A673 (cell line): Measurements from ENCODE around the gene CLCNKA. TPM values are rescaled to one million over a fixed set of nuclear protein-coding genes. Genes with fewer than 3 reads are reported as not detected.
A peak's percentile ranks its signal among the peaks of the same experiment; 100 is the strongest.
"Not testable (repeated sequence)": the region's sequence is repeated elsewhere in the genome, so short reads cannot be mapped to it uniquely, and the experiment has no call there.

Experiments
- BruUV-seq: library from RNA; stranded (reverse); fragments of 400-500 nt; replicated peaks from 2 replicates; lab custom pipeline; 2021; lab: Mats Ljungman, UMichigan
- CTCF ChIA-PET: fragments of 300-600 bp; sonication (Branson Sonifier 250); formaldehyde crosslinking; loops from one replicate; lab custom pipeline; 2022; ENCODE audit warnings: antibody characterized with exemption; lab: Charles Lee
- POLR2A ChIA-PET: fragments of 300-600 bp; sonication (Branson Sonifier 250); formaldehyde crosslinking; loops from one replicate; lab custom pipeline; 2022; ENCODE audit warnings: antibody characterized with exemption; ENCODE audit not compliant: low non-redundant PET; lab: Charles Lee
- DNase-seq: peaks from one replicate; pipeline ENCODE4 v3.0.0-alpha.2; 2015; ENCODE audit warnings: low spot score
- H3K27ac ChIP-seq: fragments of 200-600 bp; sonication (generic); 2 replicates; pipeline ENCODE4 v1.5.1; 2016; ENCODE audit warnings: mixed run types, low read depth, mild to moderate bottlenecking, mixed read lengths, antibody characterized with exemption, low read length; ENCODE audit not compliant: poor library complexity, severe bottlenecking
- H3K27me3 ChIP-seq: fragments of 200-600 bp; sonication (generic); replicated peaks from 2 replicates; pipeline ENCODE4 v1.6.1; 2017; ENCODE audit warnings: mixed run types, low read depth, mild to moderate bottlenecking, mixed read lengths, antibody characterized with exemption, low read length; ENCODE audit not compliant: insufficient read depth, poor library complexity
- H3K36me3 ChIP-seq: fragments of 200-600 bp; sonication (generic); 2 replicates; pipeline ENCODE4 v1.6.1; 2016; ENCODE audit warnings: mixed run types, mild to moderate bottlenecking, mixed read lengths, antibody characterized with exemption, low read length; ENCODE audit not compliant: insufficient read depth, poor library complexity, severe bottlenecking
- H3K4me1 ChIP-seq: fragments of 200-600 bp; sonication (generic); 2 replicates; pipeline ENCODE4 v1.6.1; 2017; ENCODE audit warnings: mixed run types, mild to moderate bottlenecking, mixed read lengths, antibody characterized with exemption, low read length; ENCODE audit not compliant: insufficient read depth, poor library complexity, severe bottlenecking
- H3K4me3 ChIP-seq: fragments of 200-600 bp; sonication (generic); 2 replicates; pipeline ENCODE4 v1.5.1; 2016; ENCODE audit warnings: low read depth, mixed run types, mild to moderate bottlenecking, mixed read lengths, low read length; ENCODE audit not compliant: poor library complexity, severe bottlenecking
- H3K9me3 ChIP-seq: fragments of 200-600 bp; sonication (generic); 2 replicates; pipeline ENCODE4 v1.6.1; 2016; ENCODE audit warnings: mixed run types, low read depth, mild to moderate bottlenecking, mixed read lengths, antibody characterized with exemption, low read length; ENCODE audit not compliant: poor library complexity, severe bottlenecking
- EZH2 ChIP-seq: fragments of 200-600 bp; sonication (generic); IDR thresholded peaks from 2 replicates; pipeline ENCODE4 v1.6.1; 2017; ENCODE audit warnings: borderline replicate concordance, low read depth, mild to moderate bottlenecking, mixed read lengths, antibody characterized with exemption, low read length; ENCODE audit not compliant: poor library complexity, severe bottlenecking
- intact Hi-C: fragments of 100-400 bp; cut with micrococcal nuclease; formaldehyde crosslinking; loops from one replicate; pipeline ENCODE4 v1.10.0; 2022; ENCODE audit not compliant: unreplicated experiment
- total RNA-seq: library from RNA; stranded (reverse); gene quantifications from 2 replicates; pipeline ENCODE4 v1.2.3, GENCODE V29; 2021
- TF ChIP-seq, protein P1 (sequence below): fragments of 300-800, 200-600 bp; sonication (generic); conservative IDR thresholded peaks from 2 replicates; pipeline ENCODE4 v1.5.1; 2017; ENCODE audit warnings: low read depth, mild to moderate bottlenecking, antibody characterized with exemption, low read length, moderate library complexity, mixed read lengths

The CLCNKA gene
- total RNA-seq, 1 experiment from 2014 or later = not detected

DNA sequence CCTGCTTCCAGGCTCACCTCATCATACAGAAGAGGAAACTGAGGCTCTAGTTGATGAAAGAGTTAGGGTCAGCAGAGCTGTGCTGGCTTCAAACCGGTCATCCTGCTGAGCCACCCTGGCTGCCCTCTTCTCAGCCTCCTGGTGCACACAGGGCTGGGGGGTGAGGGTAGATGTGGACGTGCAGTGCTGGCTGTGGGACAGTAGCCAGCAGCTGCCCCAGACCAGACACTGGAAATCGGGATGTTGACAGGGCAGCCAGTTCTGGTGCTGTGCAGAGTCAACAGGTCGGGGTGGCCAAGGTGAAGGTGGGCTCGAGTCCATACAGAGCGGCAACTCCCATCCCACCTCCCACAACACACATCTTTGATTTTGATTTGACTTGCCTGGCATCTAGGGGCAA lies 1.5 kb upstream of the CLCNKA start:
- H3K36me3 ChIP-seq = no peaks in the 10 kb centered on the region
- H3K4me3 ChIP-seq = no peak overlapping the region
- no peak for DNase-seq
- H3K4me1 ChIP-seq = no peaks in the 10 kb centered on the region
- no peaks in the 10 kb centered on the region for H3K27me3 ChIP-seq
- no TSS peak for BruUV-seq
- intact Hi-C loops = no loop called here
- TF ChIP-seq EZH2 = no peak
- TF ChIP-seq, protein P1, sequence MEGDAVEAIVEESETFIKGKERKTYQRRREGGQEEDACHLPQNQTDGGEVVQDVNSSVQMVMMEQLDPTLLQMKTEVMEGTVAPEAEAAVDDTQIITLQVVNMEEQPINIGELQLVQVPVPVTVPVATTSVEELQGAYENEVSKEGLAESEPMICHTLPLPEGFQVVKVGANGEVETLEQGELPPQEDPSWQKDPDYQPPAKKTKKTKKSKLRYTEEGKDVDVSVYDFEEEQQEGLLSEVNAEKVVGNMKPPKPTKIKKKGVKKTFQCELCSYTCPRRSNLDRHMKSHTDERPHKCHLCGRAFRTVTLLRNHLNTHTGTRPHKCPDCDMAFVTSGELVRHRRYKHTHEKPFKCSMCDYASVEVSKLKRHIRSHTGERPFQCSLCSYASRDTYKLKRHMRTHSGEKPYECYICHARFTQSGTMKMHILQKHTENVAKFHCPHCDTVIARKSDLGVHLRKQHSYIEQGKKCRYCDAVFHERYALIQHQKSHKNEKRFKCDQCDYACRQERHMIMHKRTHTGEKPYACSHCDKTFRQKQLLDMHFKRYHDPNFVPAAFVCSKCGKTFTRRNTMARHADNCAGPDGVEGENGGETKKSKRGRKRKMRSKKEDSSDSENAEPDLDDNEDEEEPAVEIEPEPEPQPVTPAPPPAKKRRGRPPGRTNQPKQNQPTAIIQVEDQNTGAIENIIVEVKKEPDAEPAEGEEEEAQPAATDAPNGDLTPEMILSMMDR = no peak
- H3K27ac ChIP-seq = no peak overlapping the region
- ChIA-PET POLR2A (no interaction called here), CTCF (no interaction called here)
- H3K9me3 ChIP-seq = no peaks in the 10 kb centered on the region

DNA sequence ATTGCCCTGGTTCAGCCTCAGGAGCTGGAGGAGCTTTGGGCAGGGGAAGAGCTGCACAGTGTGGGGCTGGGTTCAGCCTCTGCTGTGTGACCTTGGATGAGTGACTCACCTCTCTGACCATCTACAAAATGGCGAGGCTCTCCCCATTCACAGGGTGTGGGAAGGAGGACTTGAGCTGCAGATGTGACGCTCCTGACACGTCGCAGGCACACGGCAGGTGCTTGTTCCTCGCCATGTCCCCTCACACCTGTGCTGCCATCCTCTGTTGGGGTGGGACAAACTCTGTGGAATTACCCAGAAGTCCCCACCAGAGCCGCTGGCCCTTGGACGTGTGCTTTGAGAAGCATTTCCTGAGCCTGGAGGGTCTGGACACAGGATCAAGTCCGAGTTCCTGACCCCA lies 958 bp upstream of the CLCNKA start:
- intact Hi-C loops, H3K36me3 ChIP-seq, BruUV-seq, H3K27me3 ChIP-seq, CTCF ChIA-PET, H3K9me3 ChIP-seq, H3K4me1 ChIP-seq, H3K4me3 ChIP-seq, H3K27ac ChIP-seq, POLR2A ChIA-PET, DNase-seq: not testable (repeated sequence)

DNA sequence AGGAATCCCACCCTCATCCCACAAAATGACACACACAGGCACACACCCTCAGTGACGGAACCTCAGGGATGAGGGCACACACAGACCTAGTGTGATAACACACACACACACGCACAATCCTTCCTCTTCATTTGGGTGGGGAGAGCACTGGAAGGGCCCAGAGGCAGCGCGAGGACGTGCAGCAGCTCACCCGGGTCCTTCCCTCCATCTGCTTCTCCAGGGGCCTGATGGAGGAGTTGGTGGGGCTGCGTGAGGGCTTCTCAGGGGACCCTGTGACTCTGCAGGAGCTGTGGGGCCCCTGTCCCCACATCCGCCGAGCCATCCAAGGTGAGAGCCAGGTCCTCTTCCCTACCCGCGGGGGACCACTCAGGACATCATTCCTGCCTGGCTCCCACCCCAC lies 557 bp downstream of the CLCNKA start:
- CTCF ChIA-PET = no interaction called here
- H3K4me3 ChIP-seq = no peak overlapping the region
- intact Hi-C loops = no loop called here
- no peak overlapping the region for H3K27ac ChIP-seq
- no peaks in the 10 kb centered on the region for H3K27me3 ChIP-seq
- no peaks in the 10 kb centered on the region for H3K36me3 ChIP-seq
- H3K9me3 ChIP-seq = no peaks in the 10 kb centered on the region
- no peak for DNase-seq
- no TSS peak for BruUV-seq
- POLR2A ChIA-PET = no interaction called here
- no peak for TF ChIP-seq EZH2
- TF ChIP-seq, protein P1 = no peak
- H3K4me1 ChIP-seq = peaks cover 6% of the 10 kb centered on the region

DNA sequence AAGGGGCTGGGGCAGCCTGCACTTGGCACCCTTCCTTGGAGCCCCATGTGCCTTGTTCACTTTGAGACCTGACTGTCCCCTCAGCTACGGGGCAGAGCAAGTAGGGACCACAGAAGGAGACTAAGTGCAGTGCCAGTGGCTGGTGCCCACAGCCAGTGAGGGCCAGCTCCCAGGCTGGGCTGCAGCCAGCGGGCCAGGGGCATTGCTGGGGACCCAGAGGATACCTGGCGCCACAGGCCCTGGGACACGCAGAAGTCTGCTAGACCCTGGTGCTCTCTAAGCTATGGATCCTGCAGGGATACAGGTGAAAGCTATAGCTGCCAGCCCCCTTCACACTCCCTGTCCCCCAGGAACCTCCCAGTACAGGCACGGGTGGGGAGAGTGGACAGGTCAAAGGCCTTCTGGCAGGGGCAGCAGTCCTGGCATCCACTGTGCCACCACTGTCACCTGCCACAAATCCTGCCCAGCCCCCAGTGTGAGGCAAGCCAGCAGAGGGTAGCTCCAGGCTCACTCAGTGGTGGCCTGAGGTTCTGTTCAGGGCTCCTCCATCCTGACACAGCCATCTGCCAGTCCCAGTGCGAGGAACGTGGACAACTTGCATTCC lies 1.3 kb downstream of the CLCNKA start:
- Histone ChIP-seq H3K9me3 (no peaks in the 10 kb centered on the region), H3K27ac (no peak overlapping the region), H3K36me3 (no peaks in the 10 kb centered on the region), H3K27me3 (no peaks in the 10 kb centered on the region), H3K4me3 (no peak overlapping the region), H3K4me1 (peaks cover 7% of the 10 kb centered on the region)
- POLR2A ChIA-PET = no interaction called here
- CTCF ChIA-PET = no interaction called here
- intact Hi-C loops = no loop called here
- no peak for TF ChIP-seq EZH2
- TF ChIP-seq, protein P1 = no peak
- BruUV-seq = no TSS peak
- DNase-seq = no peak

DNA sequence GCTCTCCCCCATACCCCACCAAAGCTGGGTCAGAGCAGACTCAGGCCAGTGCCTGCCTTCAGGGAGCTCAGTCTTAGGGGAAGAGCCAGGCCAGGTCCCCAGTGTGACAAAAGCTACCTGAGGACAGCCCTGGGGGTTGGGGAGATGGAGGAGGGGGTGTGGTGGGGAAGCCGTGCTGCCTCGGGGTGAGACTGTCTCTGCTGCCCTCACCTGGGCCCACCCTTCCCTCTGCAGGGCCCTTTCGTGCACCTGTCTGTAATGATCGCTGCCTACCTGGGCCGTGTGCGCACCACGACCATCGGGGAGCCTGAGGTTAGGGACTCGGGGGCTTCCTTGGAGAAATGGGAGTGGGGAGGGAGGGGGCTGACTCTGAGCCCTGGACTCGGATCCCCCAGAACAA lies 4.5 kb downstream of the CLCNKA start:
- peak overlapping the region; percentile 28 for H3K4me3 ChIP-seq
- intact Hi-C loops, H3K36me3 ChIP-seq, DNase-seq, H3K4me1 ChIP-seq, H3K27me3 ChIP-seq, POLR2A ChIA-PET, CTCF ChIA-PET, H3K9me3 ChIP-seq, BruUV-seq, H3K27ac ChIP-seq: not testable (repeated sequence)
